K562 (cell line): ENCODE data around the gene NQO2. TPM values are rescaled to one million over a fixed set of nuclear protein-coding genes. Genes with fewer than 3 reads are reported as not detected.

Experiments
- CHD1 ChIP-seq: fragments of 200-600 bp; sonication (generic); IDR thresholded peaks from one replicate; pipeline ENCODE4 v1.6.1; 2012; ENCODE audit warnings: mild to moderate bottlenecking, moderate library complexity, low read length, inconsistent platforms
- FOXA3 ChIP-seq, 2 experiments: fragments of 450-650 bp in 1 of 2; sonication (generic) in 1 of 2; formaldehyde crosslinking; IDR thresholded peaks in 1 of 2; conservative IDR thresholded peaks in 1 of 2; 2 replicates each; pipeline versions ENCODE4 v1.4.0 to v1.8.0; 2020 to 2022; ENCODE audit warnings: mild to moderate bottlenecking in 2 of 2, missing genetic modification reagents in 1 of 2
- GABPA ChIP-seq: fragments of 200-800 bp; sonication (Bioruptor generic); conservative IDR thresholded peaks from 2 replicates; pipeline ENCODE4 v1.6.1; 2016; ENCODE audit warnings: low read depth, missing genetic modification characterization, missing compliant biosample characterization
- GTF2A2 ChIP-seq: IDR thresholded peaks from 2 replicates; pipeline ENCODE4 v1.6.1; 2016; ENCODE audit warnings: mild to moderate bottlenecking, missing genetic modification characterization, missing compliant biosample characterization
- GTF2F1 ChIP-seq: IDR thresholded peaks from 2 replicates; pipeline ENCODE4 v1.6.1; 2011; ENCODE audit warnings: low read depth, low read length, improper control_type of control experiment
- HDAC1 ChIP-seq, 2 experiments: fragments of 450-650 bp; IDR thresholded peaks; 2 replicates each; pipeline ENCODE4 v1.6.1; 2016 to 2017; ENCODE audit warnings: inconsistent platforms in 1 of 2, mild to moderate bottlenecking in 1 of 2, moderate library complexity in 1 of 2
- HDAC8 ChIP-seq: fragments of 450-650 bp; IDR thresholded peaks from 2 replicates; pipeline ENCODE4 v1.6.1; 2016; ENCODE audit warnings: mild to moderate bottlenecking, missing genetic modification characterization, moderate library complexity, missing compliant biosample characterization
- HES1 ChIP-seq: fragments of 450-650 bp; IDR thresholded peaks from 2 replicates; pipeline ENCODE4 v1.6.1; 2016; ENCODE audit warnings: low read depth, mild to moderate bottlenecking, moderate library complexity
- HMBOX1 ChIP-seq: sonication (generic); IDR thresholded peaks from 2 replicates; pipeline ENCODE4 v1.6.1; 2016
- JUN ChIP-seq, 2 experiments: sonication (generic) in 1 of 2; formaldehyde crosslinking in 1 of 2; IDR thresholded peaks; 2 replicates each; pipeline versions ENCODE4 v1.6.1 to v1.8.0; 2012 to 2022; ENCODE audit warnings: borderline replicate concordance in 2 of 2, mild to moderate bottlenecking in 2 of 2, improper control_type of control experiment in 1 of 2, low read depth in 1 of 2, low read length in 1 of 2, missing genetic modification reagents in 1 of 2
- NR2C2 ChIP-seq, 2 experiments: fragments of 200-800 bp in 1 of 2; sonication (Bioruptor generic) in 1 of 2; sonication (generic) in 1 of 2; formaldehyde crosslinking in 1 of 2; IDR thresholded peaks; 2 replicates each; pipeline versions ENCODE4 v1.6.1 to v1.8.0; 2016 to 2022; ENCODE audit warnings: mild to moderate bottlenecking in 1 of 2, missing compliant biosample characterization in 1 of 2, missing genetic modification characterization in 1 of 2, missing genetic modification reagents in 1 of 2
- RBM39 ChIP-seq: fragments of 200-400 bp; formaldehyde crosslinking; optimal IDR thresholded peaks from 2 replicates; pipeline ENCODE3; 2018; ENCODE audit warnings: low read depth, low read length
- SFPQ ChIP-seq: fragments of 200-400 bp; formaldehyde crosslinking; IDR thresholded peaks from 2 replicates; pipeline ENCODE4 v1.6.1; 2017; ENCODE audit warnings: mild to moderate bottlenecking, low read depth, low read length, moderate library complexity
- SMAD3 ChIP-seq: fragments of 450-650 bp; formaldehyde crosslinking; conservative IDR thresholded peaks from 2 replicates; pipeline ENCODE4 v1.4.0; 2020; ENCODE audit warnings: mild to moderate bottlenecking
- SUPT5H ChIP-seq: fragments of 450-650 bp; IDR thresholded peaks from 2 replicates; pipeline ENCODE4 v1.6.1; 2016
- TRIM28 ChIP-seq: fragments of 450-650 bp; IDR thresholded peaks from 2 replicates; pipeline ENCODE4 v1.6.1; 2017
- ZNF445 ChIP-seq: fragments of 250-450 bp; sonication (Bioruptor Pico); IDR thresholded peaks from 2 replicates; pipeline ENCODE4 v1.4.0; 2020; ENCODE audit warnings: low read depth, mild to moderate bottlenecking, moderate library complexity
- ZNF696 ChIP-seq: fragments of 250-450 bp; sonication (Bioruptor Pico); conservative IDR thresholded peaks from 2 replicates; pipeline ENCODE4 v1.4.0; 2020; ENCODE audit warnings: mild to moderate bottlenecking, moderate library complexity
- ZNF780A ChIP-seq: fragments of 250-450 bp; sonication (Bioruptor Pico); IDR thresholded peaks from 2 replicates; pipeline ENCODE4 v1.5.0; 2021; ENCODE audit warnings: mild to moderate bottlenecking
- ZNF79 ChIP-seq: fragments of 250-450 bp; sonication (Bioruptor Pico); IDR thresholded peaks from 2 replicates; pipeline ENCODE4 v1.4.0; 2020; ENCODE audit warnings: low read depth, mild to moderate bottlenecking, moderate library complexity
- polyA plus RNA-seq, 8 experiments: library from polyadenylated mRNA; depleted of rRNA in 4 of 8; stranded (reverse) in 5 of 8; unstranded in 3 of 8; fragments of >200 nt; fragmentation: Nextera tagmentation in 2 of 8; fragmentation: Illumina TruSeq in 1 of 8; extraction: Ambion mirVana in 2 of 8; extraction: Trizol in 1 of 8; gene quantifications; 2 replicates each; pipeline versions ENCODE4 v1.2.1 to v1.2.3, GENCODE V29; 2011 to 2014; ENCODE audit warnings: inconsistent platforms in 1 of 8, missing spikeins in 1 of 8
- total RNA-seq, 7 experiments: library from RNA; depleted of rRNA in 6 of 7; stranded (reverse); fragments of >200 nt in 6 of 7; fragmentation: Illumina TruSeq in 2 of 7; extraction: Trizol in 2 of 7; gene quantifications; 2 replicates each; pipeline versions ENCODE4 v1.2.1 to v1.2.3, GENCODE V29; 2011 to 2021; ENCODE audit warnings: low replicate concordance in 1 of 7
- TF ChIP-seq, protein P1 (sequence below): fragments of 450-650 bp; formaldehyde crosslinking; IDR thresholded peaks from 2 replicates; pipeline ENCODE4 v1.4.0; 2022; ENCODE audit warnings: mild to moderate bottlenecking, moderate library complexity
- TF ChIP-seq, protein P2 (sequence below): fragments of 450-650 bp; formaldehyde crosslinking; IDR thresholded peaks from 2 replicates; pipeline ENCODE4 v1.4.0; 2022; ENCODE audit warnings: missing genetic modification characterization

The NQO2 gene
- total and polyA plus RNA-seq, 9 of the 15 experiments (the other 6 are each of a cell fraction or from before 2014, with no cell fraction given) = 54.6 to 214 (median 116) TPM

DNA sequence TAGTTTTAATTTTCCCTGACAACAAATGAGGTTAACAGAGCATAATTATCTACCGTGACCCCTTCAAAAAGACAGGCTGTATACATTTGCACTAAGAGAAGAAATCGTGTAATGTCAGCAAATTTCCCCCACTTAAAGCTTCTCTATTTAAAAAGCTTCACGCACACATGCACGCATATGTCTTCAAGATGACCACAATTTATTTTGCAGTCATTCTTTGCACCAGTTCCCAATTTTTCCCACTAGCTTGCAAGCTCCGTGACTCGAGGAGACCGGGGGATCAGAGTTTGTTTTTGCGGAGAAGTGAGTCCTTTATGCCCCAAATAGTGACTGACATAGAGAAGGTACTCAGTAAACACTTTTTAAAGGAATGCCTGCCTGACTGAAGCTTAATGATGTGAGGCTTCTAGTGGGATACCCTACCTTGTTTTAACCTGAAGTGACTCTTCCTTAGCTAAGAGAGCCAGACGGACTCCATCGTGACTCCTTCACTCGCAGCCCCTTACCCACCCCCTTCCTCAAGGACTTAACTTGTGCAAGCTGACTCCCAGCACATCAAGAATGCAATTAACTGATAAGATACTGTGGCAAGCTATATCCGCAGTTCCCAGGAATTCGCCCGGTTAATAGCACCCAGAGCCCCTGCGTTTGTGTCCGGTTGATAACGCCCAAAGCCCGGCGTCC, 9.3 kb upstream of the NQO2 start (continued):
- TF ChIP-seq CHD1 (peak; percentile 93), ZNF780A (no peak), HES1 (no peak), GTF2F1 (no peak), HMBOX1 (peak; percentile 100), GABPA (tag) (no peak), FOXA3 (CRISPR knock-in tag; conservative IDR thresholded peaks at IDR 0.05 in 1 of 2, IDR thresholded peaks at IDR 0.05 in 1 of 2) (no peak), RBM39 (no peak), SMAD3 (CRISPR knock-in tag) (peak; percentile 84), SFPQ (no peak), HDAC8 (tag) (peak; percentile 74), SUPT5H (no peak; the same call in 1 of the 2 replicates), ZNF445 (CRISPR knock-in tag) (0 out of 2 replicates have a peak, but pooled peaks have one; percentile 75), NR2C2 (CRISPR knock-in tag; IDR thresholded peaks at IDR 0.05) (no peak), NR2C2 (tag; IDR thresholded peaks at IDR 0.05) (peak; percentile 63), TRIM28 (no peak), GTF2A2 (tag) (no peak), ZNF79 (peak; percentile 82), JUN (IDR thresholded peaks at IDR 0.05; ENCODE audit: borderline replicate concordance, low read depth, low read length) (no peak), JUN (CRISPR knock-in tag; IDR thresholded peaks at IDR 0.05; ENCODE audit: borderline replicate concordance) (no peak), HDAC1 (IDR thresholded peaks at IDR 0.05) (peak in 1 of 2 experiments; percentile 63; a peak in 1 of 4 replicates), ZNF696 (CRISPR knock-in tag) (0 out of 2 replicates have a peak, but pooled peaks have one; percentile 82)
- TF ChIP-seq, protein P1, sequence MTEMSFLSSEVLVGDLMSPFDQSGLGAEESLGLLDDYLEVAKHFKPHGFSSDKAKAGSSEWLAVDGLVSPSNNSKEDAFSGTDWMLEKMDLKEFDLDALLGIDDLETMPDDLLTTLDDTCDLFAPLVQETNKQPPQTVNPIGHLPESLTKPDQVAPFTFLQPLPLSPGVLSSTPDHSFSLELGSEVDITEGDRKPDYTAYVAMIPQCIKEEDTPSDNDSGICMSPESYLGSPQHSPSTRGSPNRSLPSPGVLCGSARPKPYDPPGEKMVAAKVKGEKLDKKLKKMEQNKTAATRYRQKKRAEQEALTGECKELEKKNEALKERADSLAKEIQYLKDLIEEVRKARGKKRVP (CRISPR knock-in tag) = peak; percentile 70; the same call in 1 of the 2 replicates
- TF ChIP-seq, protein P2, sequence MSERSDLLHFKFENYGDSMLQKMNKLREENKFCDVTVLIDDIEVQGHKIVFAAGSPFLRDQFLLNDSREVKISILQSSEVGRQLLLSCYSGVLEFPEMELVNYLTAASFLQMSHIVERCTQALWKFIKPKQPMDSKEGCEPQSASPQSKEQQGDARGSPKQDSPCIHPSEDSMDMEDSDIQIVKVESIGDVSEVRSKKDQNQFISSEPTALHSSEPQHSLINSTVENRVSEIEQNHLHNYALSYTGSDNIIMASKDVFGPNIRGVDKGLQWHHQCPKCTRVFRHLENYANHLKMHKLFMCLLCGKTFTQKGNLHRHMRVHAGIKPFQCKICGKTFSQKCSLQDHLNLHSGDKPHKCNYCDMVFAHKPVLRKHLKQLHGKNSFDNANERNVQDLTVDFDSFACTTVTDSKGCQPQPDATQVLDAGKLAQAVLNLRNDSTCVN = peak; percentile 50; the same call in 1 of the 2 replicates
